Bronchial epithelial cell (primary cell): ENCODE measurements around the gene NLRP4. TPM values are rescaled to one million over a fixed set of nuclear protein-coding genes. Genes with fewer than 3 reads are reported as not detected.

Source experiments
- DNase-seq: peaks from one replicate; pipeline ENCODE4 v3.0.0-alpha.2; 2010; ENCODE audit warnings: low read depth
- FAIRE-seq: peaks from 2 replicates; lab custom pipeline; 2011; peaks lifted over from hg19 to GRCh38; lab: Jason Lieb, UNC
- H3K27me3 ChIP-seq: 2 replicates; pipeline ENCODE4 v1.5.1; 2011; ENCODE audit warnings: low read length; ENCODE audit not compliant: control insufficient read depth, insufficient read depth
- H3K36me3 ChIP-seq: 2 replicates; pipeline ENCODE4 v1.5.1; 2011; ENCODE audit warnings: low read length; ENCODE audit not compliant: control insufficient read depth, insufficient read depth
- H3K4me3 ChIP-seq: 2 replicates; pipeline ENCODE4 v1.5.1; 2011; ENCODE audit warnings: mild to moderate bottlenecking, low read depth, low read length, control low read depth
- CTCF ChIP-seq: IDR thresholded peaks from 2 replicates; pipeline ENCODE4 v1.5.1; 2011; ENCODE audit warnings: mild to moderate bottlenecking, moderate library complexity, low read length, control low read depth, inconsistent platforms; ENCODE audit not compliant: insufficient read depth, severe bottlenecking
- total RNA-seq: library from RNA; depleted of rRNA; stranded (reverse); fragments of >200 nt; gene quantifications from 2 replicates; pipeline ENCODE4 v1.2.1, GENCODE V29; 2014

NLRP4 gene
- not detected in 2 replicates for total RNA-seq

GRCh38 chr19:55836340-55836739 lies at the start of gene NLRP4:
TSS of gene NLRP4 (plus strand) at chr19:55836540. CDS start at chr19:55852081, 15,541 bp downstream.
- Histone ChIP-seq H3K27me3 (no peaks in the 10 kb centered on the region), H3K36me3 (no peaks in the 10 kb centered on the region), H3K4me3 (no peak within 1 kb of the TSS)
- DNase-seq (no peak), FAIRE-seq (no peak)
- no peak for TF ChIP-seq CTCF

- Histone ChIP-seq H3K4me3 (no peak overlapping the region), H3K36me3 (no peaks in the 10 kb centered on the region), H3K27me3 (no peaks in the 10 kb centered on the region)
- DNase-seq: no peak
- no peak for TF ChIP-seq CTCF
- FAIRE-seq: no peak
These were observed 41.3 kb upstream of the NLRP4 start for GRCh38 chr19:55795021-55795420.

- FAIRE-seq (no peak), DNase-seq (no peak)
- H3K27me3 ChIP-seq: no peaks in the 10 kb centered on the region
These were observed 34.9 kb upstream of the NLRP4 start for GRCh38 chr19:55801416-55801815.

GRCh38 chr19:55802281-55802680 lies 34.1 kb upstream of the NLRP4 start:
- DNase-seq (no peak), FAIRE-seq (no peak)
- no peak overlapping the region for H3K4me3 ChIP-seq
- no peaks in the 10 kb centered on the region for H3K27me3 ChIP-seq
- no peak for TF ChIP-seq CTCF
- no peaks in the 10 kb centered on the region for H3K36me3 ChIP-seq

More at GRCh38 chr19:55801416-55801815, 34.9 kb upstream of the NLRP4 start:
- no peak for TF ChIP-seq CTCF
- Histone ChIP-seq H3K36me3 (no peaks in the 10 kb centered on the region), H3K4me3 (no peak overlapping the region)

- no peak overlapping the region for H3K4me3 ChIP-seq
- DNase-seq (peak; percentile 17), FAIRE-seq (no peak)
- no peak for TF ChIP-seq CTCF
- H3K36me3 ChIP-seq: no peaks in the 10 kb centered on the region
- H3K27me3 ChIP-seq: no peaks in the 10 kb centered on the region
These were observed 26.8 kb upstream of the NLRP4 start for GRCh38 chr19:55809381-55810058.

- no peak for TF ChIP-seq CTCF
- H3K27me3 ChIP-seq: no peaks in the 10 kb centered on the region
These were observed 25.0 kb upstream of the NLRP4 start for GRCh38 chr19:55811340-55811739.

More at GRCh38 chr19:55811340-55811739, 25.0 kb upstream of the NLRP4 start:
- Histone ChIP-seq H3K4me3 (no peak overlapping the region), H3K36me3 (no peaks in the 10 kb centered on the region)
- DNase-seq (no peak), FAIRE-seq (peak; percentile 23)
